HG02798 (cell line): ENCODE data around the gene RASGRP3.

Experiments used
- ATAC-seq: cut with Tn5 transposase; IDR thresholded peaks from one replicate; pipeline ENCODE4 v1.9.1; 2021; ENCODE audit warnings: mild to moderate bottlenecking; ENCODE audit not compliant: unreplicated experiment, poor library complexity

Gene RASGRP3

DNA sequence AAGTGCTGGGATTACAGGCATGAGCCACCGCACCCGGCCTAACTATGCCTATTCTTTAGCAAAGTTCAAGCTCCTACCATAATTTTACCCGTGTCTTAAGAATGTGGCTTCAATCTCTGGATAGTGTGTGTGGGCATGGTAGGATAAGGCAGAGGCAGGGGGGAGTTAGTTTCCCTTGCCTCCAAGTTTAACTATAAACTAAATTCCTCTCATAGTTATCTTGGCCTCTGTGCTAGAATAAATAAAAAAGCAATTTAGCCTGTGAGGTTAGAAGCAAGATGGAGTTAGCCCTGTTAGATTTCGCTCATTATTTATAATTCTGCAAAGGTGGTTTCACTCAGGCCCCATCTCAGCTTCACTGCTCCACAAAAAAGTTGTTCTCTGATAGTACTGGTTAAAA lies 129.7 kb downstream of the RASGRP3 start:
- ATAC-seq, result no peak

DNA sequence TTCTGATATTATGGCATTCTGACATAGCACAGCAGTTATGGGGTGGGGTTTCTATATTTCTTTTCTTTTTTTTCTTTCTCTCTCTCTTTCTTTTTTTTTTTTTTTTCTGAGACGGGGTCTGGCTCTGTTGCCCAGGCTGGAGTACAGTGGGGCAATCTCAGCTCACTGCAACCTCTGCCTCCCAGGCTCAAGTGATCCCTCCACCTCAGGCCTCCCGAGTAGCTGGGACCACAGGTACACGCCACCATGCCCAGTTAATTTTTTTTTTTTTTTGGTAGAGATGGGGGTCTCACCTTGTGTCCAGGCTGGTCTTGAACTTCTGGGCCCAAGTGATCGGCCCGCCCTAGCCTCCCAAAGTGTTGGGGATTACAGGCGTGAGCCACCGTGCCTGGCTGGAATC lies 130.2 kb downstream of the RASGRP3 start:
- no peak for ATAC-seq

DNA sequence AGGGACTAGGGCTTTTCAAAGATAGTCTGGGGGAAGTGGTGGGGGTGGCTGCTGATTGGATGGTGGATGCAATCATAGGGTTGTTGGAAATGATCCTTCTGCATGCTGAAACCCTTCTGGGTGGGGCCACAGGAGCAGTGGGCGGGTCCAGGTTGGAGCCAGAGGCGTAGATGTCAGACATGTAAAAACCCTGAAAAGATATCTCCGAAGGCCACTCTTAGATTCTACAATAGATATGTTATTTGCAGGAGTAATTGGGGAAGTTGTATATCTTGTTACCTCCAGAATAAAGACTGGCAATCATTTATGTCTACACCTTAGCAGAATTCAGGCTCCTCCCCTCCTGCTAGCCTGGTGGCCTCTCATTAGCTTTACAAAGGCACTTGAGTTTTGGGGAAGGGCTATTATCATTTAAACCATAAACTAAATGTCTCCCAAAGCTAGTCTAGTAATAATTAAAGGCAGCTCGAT lies 130.8 kb downstream of the RASGRP3 start:
- no peak for ATAC-seq

DNA sequence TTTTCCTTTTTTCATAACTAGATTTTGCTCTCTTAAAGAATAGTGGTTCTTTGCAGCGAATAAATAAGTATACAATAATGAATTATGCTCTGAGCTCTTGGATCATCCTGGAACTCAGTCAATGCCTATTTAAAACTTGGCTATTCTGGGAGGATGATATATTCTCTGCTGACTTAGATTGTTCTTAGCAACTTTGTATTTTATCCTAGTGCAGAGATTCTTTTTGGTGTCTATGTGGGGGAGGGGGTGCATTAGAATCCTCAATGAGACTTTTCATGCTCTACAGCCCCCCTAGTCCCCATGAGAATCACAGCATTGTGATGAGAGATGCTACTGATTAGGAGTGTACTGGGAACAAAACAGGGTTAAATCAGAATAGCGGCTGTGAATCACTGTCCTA lies 131.5 kb downstream of the RASGRP3 start:
- no peak for ATAC-seq

DNA sequence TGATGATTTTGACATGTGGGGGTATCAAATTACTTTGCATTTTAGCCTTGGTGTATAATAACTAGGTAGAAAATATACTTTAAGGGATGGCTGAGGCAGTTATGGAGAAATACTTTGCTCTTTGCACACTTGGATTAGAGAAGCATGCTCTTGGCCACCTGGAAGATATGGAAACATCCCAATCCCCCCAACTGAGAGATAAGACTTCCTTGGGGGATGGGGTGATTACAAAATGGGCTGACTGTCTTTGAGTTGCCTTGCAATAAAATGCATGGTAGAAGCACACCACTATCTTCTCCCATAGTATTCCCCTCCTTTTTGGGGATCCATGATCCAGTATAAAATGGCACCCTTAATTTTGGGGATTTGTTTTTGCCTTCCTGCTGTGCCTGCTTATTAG lies 137.7 kb downstream of the RASGRP3 start:
- no peak for ATAC-seq
